MM.1S (cell line): Measurements from ENCODE around the gene FNDC7.
A peak's percentile ranks its signal among the peaks of the same experiment; 100 is the strongest.

ENCODE experiments used
- DNase-seq: peaks from one replicate; pipeline ENCODE4 v3.0.0-alpha.2; 2015
- H2AFZ ChIP-seq: fragments of 300-600 bp; sonication (generic); 2 replicates; pipeline ENCODE4 v1.6.0; 2016; ENCODE audit warnings: antibody characterized with exemption, low read length
- H3F3A ChIP-seq: fragments of 300-600 bp; sonication (generic); 2 replicates; pipeline ENCODE4 v1.6.1; 2016; ENCODE audit warnings: mild to moderate bottlenecking, antibody characterized with exemption, low read length, moderate library complexity, mixed read lengths; ENCODE audit not compliant: insufficient read depth
- H3K27ac ChIP-seq: fragments of 300-600 bp; sonication (generic); 2 replicates; pipeline ENCODE4 v1.5.1; 2016; ENCODE audit warnings: mild to moderate bottlenecking, low read length
- H3K27me3 ChIP-seq: fragments of 300-600 bp; sonication (generic); replicated peaks from 2 replicates; pipeline ENCODE4 v1.6.0; 2016; ENCODE audit warnings: low read length; ENCODE audit not compliant: insufficient read depth
- H3K36me3 ChIP-seq: fragments of 300-600 bp; sonication (generic); replicated peaks from 2 replicates; pipeline ENCODE4 v1.6.1; 2016; ENCODE audit warnings: mild to moderate bottlenecking, low read length, mixed read lengths; ENCODE audit not compliant: insufficient read depth
- H3K4me1 ChIP-seq: fragments of 300-600 bp; sonication (generic); 2 replicates; pipeline ENCODE4 v1.6.1; 2016; ENCODE audit warnings: low read length, mixed read lengths
- H3K4me2 ChIP-seq: fragments of 300-600 bp; sonication (generic); 2 replicates; pipeline ENCODE4 v1.6.0; 2016; ENCODE audit warnings: low read depth, low read length
- H3K4me3 ChIP-seq: fragments of 300-600 bp; sonication (generic); 2 replicates; pipeline ENCODE4 v1.5.1; 2016; ENCODE audit warnings: low read length, mixed read lengths
- H3K79me2 ChIP-seq: fragments of 300-600 bp; sonication (generic); 2 replicates; pipeline ENCODE4 v1.6.1; 2016; ENCODE audit warnings: mixed run types, low read length, mixed read lengths
- H3K9ac ChIP-seq: fragments of 300-600 bp; sonication (generic); 2 replicates; pipeline ENCODE4 v1.6.1; 2016; ENCODE audit warnings: low read length, mixed read lengths
- H3K9me2 ChIP-seq: fragments of 300-600 bp; sonication (generic); replicated peaks from 2 replicates; pipeline ENCODE4 v1.6.1; 2016; ENCODE audit warnings: mild to moderate bottlenecking, low read length, mixed read lengths; ENCODE audit not compliant: insufficient read depth
- H3K9me3 ChIP-seq: fragments of 300-600 bp; sonication (generic); replicated peaks from 2 replicates; pipeline ENCODE4 v1.6.1; 2016; ENCODE audit warnings: mild to moderate bottlenecking, low read length, mixed read lengths; ENCODE audit not compliant: insufficient read depth
- H4K20me1 ChIP-seq: fragments of 300-600 bp; sonication (generic); 2 replicates; pipeline ENCODE4 v1.6.1; 2016; ENCODE audit warnings: mild to moderate bottlenecking, low read length, moderate library complexity, mixed read lengths; ENCODE audit not compliant: insufficient read depth
- EZH2 ChIP-seq: fragments of 300-600 bp; sonication (generic); optimal IDR thresholded peaks from 2 replicates; pipeline ENCODE3; 2017; ENCODE audit warnings: low read depth, mild to moderate bottlenecking, antibody characterized with exemption, low read length, mixed read lengths
- EZH2phosphoT487 ChIP-seq: fragments of 300-600 bp; sonication (generic); IDR thresholded peaks from 2 replicates; pipeline ENCODE4 v1.6.1; 2018; ENCODE audit warnings: antibody characterized with exemption, low read length
- TF ChIP-seq, protein P1 (sequence below): fragments of 300-600 bp; sonication (generic); IDR thresholded peaks from 2 replicates; pipeline ENCODE4 v1.5.1; 2016; ENCODE audit warnings: antibody characterized with exemption, low read length, mixed read lengths

FNDC7 gene

DNA sequence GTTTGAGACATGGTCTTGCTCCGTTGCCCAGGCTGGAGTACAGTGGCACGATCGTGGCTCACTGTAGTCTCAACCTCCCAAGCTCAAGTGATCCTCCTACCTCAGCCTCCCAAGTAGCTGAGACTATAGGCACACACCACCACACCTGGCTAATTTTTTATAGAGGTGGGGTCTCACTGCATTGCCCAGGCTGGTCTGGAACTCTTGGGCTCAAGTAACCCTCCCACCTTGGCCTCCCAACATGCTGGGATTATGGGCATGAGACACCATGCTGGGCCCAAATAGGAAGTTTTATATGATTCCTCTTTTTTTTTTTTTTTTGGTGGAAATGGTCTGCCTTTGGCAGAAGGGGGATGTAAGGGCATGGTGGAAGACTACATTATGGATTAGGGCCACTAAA is 6.1 kb upstream of the FNDC7 start:
- H4K20me1 ChIP-seq, result no peaks in the 10 kb centered on the region
- H3K9me3 ChIP-seq, result no peaks in the 10 kb centered on the region
- H3K9ac ChIP-seq, result no peak overlapping the region
- no peaks in the 10 kb centered on the region for H3K4me1 ChIP-seq
- H2AFZ ChIP-seq, result no peak overlapping the region
- no peaks in the 10 kb centered on the region for H3K36me3 ChIP-seq
- no peaks in the 10 kb centered on the region for H3K27me3 ChIP-seq
- H3K4me2 ChIP-seq, result no peak overlapping the region
- no peak overlapping the region for H3K4me3 ChIP-seq
- H3F3A ChIP-seq, result no peaks in the 10 kb centered on the region
- TF ChIP-seq EZH2 (no peak), EZH2phosphoT487 (no peak)
- TF ChIP-seq, protein P1, sequence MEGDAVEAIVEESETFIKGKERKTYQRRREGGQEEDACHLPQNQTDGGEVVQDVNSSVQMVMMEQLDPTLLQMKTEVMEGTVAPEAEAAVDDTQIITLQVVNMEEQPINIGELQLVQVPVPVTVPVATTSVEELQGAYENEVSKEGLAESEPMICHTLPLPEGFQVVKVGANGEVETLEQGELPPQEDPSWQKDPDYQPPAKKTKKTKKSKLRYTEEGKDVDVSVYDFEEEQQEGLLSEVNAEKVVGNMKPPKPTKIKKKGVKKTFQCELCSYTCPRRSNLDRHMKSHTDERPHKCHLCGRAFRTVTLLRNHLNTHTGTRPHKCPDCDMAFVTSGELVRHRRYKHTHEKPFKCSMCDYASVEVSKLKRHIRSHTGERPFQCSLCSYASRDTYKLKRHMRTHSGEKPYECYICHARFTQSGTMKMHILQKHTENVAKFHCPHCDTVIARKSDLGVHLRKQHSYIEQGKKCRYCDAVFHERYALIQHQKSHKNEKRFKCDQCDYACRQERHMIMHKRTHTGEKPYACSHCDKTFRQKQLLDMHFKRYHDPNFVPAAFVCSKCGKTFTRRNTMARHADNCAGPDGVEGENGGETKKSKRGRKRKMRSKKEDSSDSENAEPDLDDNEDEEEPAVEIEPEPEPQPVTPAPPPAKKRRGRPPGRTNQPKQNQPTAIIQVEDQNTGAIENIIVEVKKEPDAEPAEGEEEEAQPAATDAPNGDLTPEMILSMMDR, result no peak
- no peaks in the 10 kb centered on the region for H3K79me2 ChIP-seq
- H3K9me2 ChIP-seq, result no peaks in the 10 kb centered on the region
- H3K27ac ChIP-seq, result no peak overlapping the region
- DNase-seq, result no peak

DNA sequence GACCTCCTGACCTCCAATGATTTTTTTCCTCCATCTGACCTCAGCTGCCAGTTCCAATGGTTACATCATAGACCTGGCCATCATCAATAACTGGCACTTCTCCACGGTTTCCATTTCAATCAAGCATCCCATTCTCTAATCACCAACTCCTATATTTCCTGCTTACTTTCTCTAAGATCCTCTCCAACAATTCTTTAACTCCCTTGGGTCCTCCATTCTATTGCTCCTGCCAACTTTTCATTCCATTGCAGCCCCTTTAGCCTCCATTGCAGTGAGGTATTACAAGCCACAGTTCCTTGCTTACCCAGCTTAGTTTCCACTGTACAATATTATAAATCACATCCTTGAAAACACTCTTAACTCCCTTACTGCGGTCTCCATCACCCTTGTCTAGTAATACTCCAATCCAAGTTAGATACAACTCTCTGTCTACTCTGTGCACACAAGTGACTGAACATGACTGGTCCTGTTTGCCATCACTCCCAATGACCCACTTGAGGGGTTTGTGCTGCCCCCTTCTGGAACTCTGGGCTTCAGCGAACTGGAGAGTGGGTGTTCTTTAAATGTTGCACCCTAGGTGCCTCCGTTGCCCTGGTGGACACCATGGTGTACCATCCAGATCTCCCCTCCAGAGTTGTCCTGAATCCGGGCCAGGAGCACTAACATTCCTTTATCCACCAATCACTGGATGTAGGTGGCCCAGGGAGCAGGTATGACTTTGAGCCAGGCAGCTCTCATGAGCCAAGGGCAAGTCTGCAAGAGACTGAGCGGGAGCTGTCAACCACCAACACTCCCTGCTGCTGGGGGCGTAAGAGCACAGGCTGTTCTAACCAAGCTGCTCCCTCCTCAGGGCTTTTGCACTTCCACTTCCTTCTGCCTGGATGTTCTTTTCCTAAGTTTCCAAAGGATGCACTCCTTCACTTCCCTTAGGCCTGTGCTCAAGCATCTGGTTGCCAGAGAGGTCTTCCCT is 3.7 kb upstream of the FNDC7 start:
- no peak overlapping the region for H3K9ac ChIP-seq
- H4K20me1 ChIP-seq, result no peaks in the 10 kb centered on the region
- H2AFZ ChIP-seq, result no peak overlapping the region
- H3K27ac ChIP-seq, result no peak overlapping the region
- TF ChIP-seq EZH2phosphoT487 (no peak), EZH2 (no peak)
- TF ChIP-seq, protein P1, result peak; percentile 22
- no peaks in the 10 kb centered on the region for H3K9me2 ChIP-seq
- H3F3A ChIP-seq, result no peaks in the 10 kb centered on the region
- no peaks in the 10 kb centered on the region for H3K36me3 ChIP-seq
- no peaks in the 10 kb centered on the region for H3K9me3 ChIP-seq
- H3K4me2 ChIP-seq, result no peak overlapping the region
- no peaks in the 10 kb centered on the region for H3K27me3 ChIP-seq
- no peaks in the 10 kb centered on the region for H3K4me1 ChIP-seq
- H3K79me2 ChIP-seq, result no peaks in the 10 kb centered on the region
- H3K4me3 ChIP-seq, result no peak overlapping the region
- no peak for DNase-seq

DNA sequence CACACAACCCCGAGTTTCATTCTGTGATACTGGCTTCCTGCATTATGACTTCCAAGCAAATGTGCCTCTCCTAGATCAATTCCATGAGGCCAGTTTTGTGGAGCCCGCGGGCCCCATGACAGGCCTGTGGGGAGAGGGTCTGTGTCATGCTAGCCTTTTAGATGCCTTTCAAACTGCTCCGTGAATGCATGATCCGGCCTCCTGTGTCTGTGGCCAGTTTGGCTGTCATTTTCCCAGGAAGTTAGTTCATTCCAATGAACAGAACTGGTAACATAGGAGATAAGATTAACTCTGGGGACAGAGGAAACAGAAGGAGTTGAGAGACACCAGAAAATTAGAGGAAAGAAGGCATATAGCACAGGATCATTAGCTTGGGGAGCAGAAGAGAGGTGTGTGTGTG is 3.2 kb downstream of the FNDC7 start:
- Histone ChIP-seq H3K4me3 (no peak overlapping the region), H2AFZ (no peak overlapping the region), H3K79me2 (no peaks in the 10 kb centered on the region), H4K20me1 (no peaks in the 10 kb centered on the region), H3K27ac (no peak overlapping the region), H3K4me1 (peaks cover 9% of the 10 kb centered on the region; the same call in 1 of the 2 replicates), H3K36me3 (no peaks in the 10 kb centered on the region), H3K4me2 (no peak overlapping the region), H3K9me3 (no peaks in the 10 kb centered on the region), H3K9me2 (no peaks in the 10 kb centered on the region), H3K27me3 (no peaks in the 10 kb centered on the region), H3F3A (no peaks in the 10 kb centered on the region), H3K9ac (no peak overlapping the region)
- no peak for TF ChIP-seq EZH2
- TF ChIP-seq, protein P1, result no peak
- TF ChIP-seq EZH2phosphoT487, result no peak
- no peak for DNase-seq
